ENCODE measurements around the gene UBE2J1.

- no peak for TF ChIP-seq RCOR1 (IDR thresholded peaks at IDR 0.05; ENCODE audit: borderline replicate concordance in 1 of 2, low read depth in 2 of 2, low read length in 2 of 2)
- TF ChIP-seq CBX2 (IDR thresholded peaks at IDR 0.05; ENCODE audit: insufficient read depth, low read length, poor library complexity, severe bottlenecking) = no peak
- no peak for TF ChIP-seq POLR2A (conservative IDR thresholded peaks at IDR 0.05)
- no peak for TF ChIP-seq BACH1 (tag; IDR thresholded peaks at IDR 0.05)
- no peak for TF ChIP-seq ARID4B (CRISPR knock-in tag; IDR thresholded peaks at IDR 0.05)
- TF ChIP-seq MTA3 (IDR thresholded peaks at IDR 0.05; ENCODE audit: borderline replicate concordance) = no peak
- no peak for TF ChIP-seq POLR2AphosphoS2 (IDR thresholded peaks at IDR 0.05; ENCODE audit: low read length)
- no peak for TF ChIP-seq TARDBP (IDR thresholded peaks at IDR 0.05)
- no peak for TF ChIP-seq ZBTB17 (CRISPR knock-in tag; IDR thresholded peaks at IDR 0.05)
Measured at GRCh38 chr6:89375427-89376267, 23.1 kb upstream of the UBE2J1 start.
